ENCODE measurements around the gene ACMSD.

- TF ChIP-seq POLR2A (IDR thresholded peaks at IDR 0.05; ENCODE audit: low read depth, low read length) (no peak), POLR2AphosphoS5 (IDR thresholded peaks at IDR 0.05; ENCODE audit: low read depth, low read length) (no peak), SPI1 (IDR thresholded peaks at IDR 0.05; ENCODE audit: low read depth, low read length) (no peak), TAF1 (IDR thresholded peaks at IDR 0.05; ENCODE audit: low read depth, low read length) (no peak)
Observed at GRCh38 chr2:134790487-134790886, 47.9 kb upstream of the ACMSD start.

All from GM12891 (cell line).